Stomach (tissue), 9 donors: ENCODE data around the gene MED12L. TPM values are rescaled to one million over a fixed set of nuclear protein-coding genes. Genes with fewer than 3 reads are reported as not detected.
A peak's percentile ranks its signal among the peaks of the same experiment; 100 is the strongest.

Experiments used
- DNase-seq, 2 donors: peaks; one replicate each; pipeline versions ENCODE4 v3.0.0 to v3.0.0-alpha.2; 2013 to 2019
- H3K27ac ChIP-seq, 5 donors: fragments of 200-600 bp in 4 of 5; sonication (generic) in 4 of 5; one replicate each; pipeline ENCODE4 v1.5.1; 2013 to 2019; ENCODE audit warnings: mild to moderate bottlenecking in 1 of 5, moderate library complexity in 1 of 5
- H3K27me3 ChIP-seq, 3 donors: fragments of 200-600 bp; sonication (generic); one replicate each; pipeline ENCODE4 v1.5.1; 2017 to 2019; ENCODE audit warnings: mixed run types in 1 of 3
- H3K36me3 ChIP-seq, 4 donors: fragments of 200-600 bp; sonication (generic); 1 replicate in 3 of 4; 2 replicates in 1 of 4; pipeline ENCODE4 v1.5.1; 2016 to 2019
- H3K4me1 ChIP-seq, 4 donors: fragments of 200-600 bp; sonication (generic); one replicate each; pipeline ENCODE4 v1.5.1; 2016 to 2019
- H3K4me3 ChIP-seq, 4 donors: fragments of 200-600 bp; sonication (generic) in 3 of 4; one replicate each; pipeline ENCODE4 v1.5.1; 2016 to 2019; ENCODE audit warnings: mild to moderate bottlenecking in 1 of 4
- H3K9me3 ChIP-seq, 4 donors: fragments of 200-600 bp; sonication (generic); one replicate each; pipeline ENCODE4 v1.5.1; 2016 to 2019
- EP300 ChIP-seq: sonication (generic); formaldehyde crosslinking; IDR thresholded peaks from one replicate; pipeline ENCODE4 v1.6.1; 2017; ENCODE audit warnings: antibody characterized with exemption
- POLR2A ChIP-seq, 4 donors: fragments of 450-650 bp; IDR thresholded peaks; one replicate each; pipeline ENCODE4 v1.6.1; 2016; ENCODE audit warnings: antibody characterized with exemption in 4 of 4, control low read depth in 2 of 4, mild to moderate bottlenecking in 1 of 4, moderate library complexity in 1 of 4
- POLR2AphosphoS5 ChIP-seq, 3 donors: sonication (generic); formaldehyde crosslinking; IDR thresholded peaks; one replicate each; pipeline ENCODE4 v1.6.1; 2016; ENCODE audit warnings: antibody characterized with exemption in 3 of 3
- WGBS, 5 donors: extraction: QIAGEN DNeasy Blood & Tissue Kit in 3 of 5; methylation state at CpG; one replicate each; pipeline versions ENCODE4 v1.1.5 to v1.1.7; 2013 to 2018; 5-methylcytosine and 5-hydroxymethylcytosine counted together
- intact Hi-C: fragments of 100-400 bp; cut with DNase I; formaldehyde crosslinking; loops from one replicate; pipeline ENCODE4 v1.15.1; 2023; ENCODE audit warnings: low total_unique reads
- polyA plus RNA-seq, 3 donors: library from polyadenylated mRNA; stranded (reverse); fragments of 200-250 nt; gene quantifications; one replicate each; pipeline ENCODE4 v1.2.3, GENCODE V29; 2013
- total RNA-seq, 5 donors: library from RNA; depleted of rRNA; stranded (reverse); fragments of >200 nt; gene quantifications; one replicate each; pipeline versions ENCODE4 v1.1.0 to v1.2.3, GENCODE V29; 2014 to 2016
- TF ChIP-seq, protein P1 (sequence below), 7 experiments: fragments of 450-650 bp in 4 of 7; fragments of 200-600 bp in 3 of 7; sonication (generic) in 3 of 7; IDR thresholded peaks; one replicate each; pipeline ENCODE4 v1.5.1; 2016 to 2019; ENCODE audit warnings: antibody characterized with exemption in 7 of 7, control low read depth in 2 of 7, mild to moderate bottlenecking in 1 of 7
- donor health status: healthy with polysubstance abuse.
- donor health status: Bipolar disorder and iron deficiency.
- donor health status: healthy.

MED12L gene
- total and polyA plus RNA-seq, 8 donors, result 0.06 to 2.9 (median 0.36) TPM; not detected in 2

DNA sequence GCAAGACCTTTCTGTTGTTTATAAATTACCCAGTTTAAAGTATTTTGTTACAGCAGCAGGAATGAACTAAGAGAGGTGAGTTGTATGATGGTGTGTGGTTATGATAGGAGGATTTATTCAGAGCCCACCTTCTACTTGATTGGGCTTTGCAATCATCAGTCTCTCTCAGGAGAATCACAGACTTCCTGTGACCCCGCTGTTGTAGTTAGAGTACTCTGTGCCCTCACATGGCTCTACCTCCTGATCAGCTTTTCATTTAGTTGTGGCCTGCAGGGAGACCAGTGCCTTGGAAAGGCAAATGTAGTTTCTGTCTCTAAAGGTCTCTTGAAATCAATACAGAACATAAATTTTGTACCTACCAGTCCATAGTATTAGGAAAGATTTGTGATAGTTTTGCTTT lies 200.5 kb downstream of the MED12L start:
- H3K9me3 ChIP-seq, result no peaks in the 10 kb centered on the region
- H3K27ac ChIP-seq, result no peak overlapping the region
- H3K27me3 ChIP-seq, result no peaks in the 10 kb centered on the region
- peaks cover 0 to 25% (median 13%) of the 10 kb centered on the region in 4 donors for H3K4me1 ChIP-seq
- TF ChIP-seq EP300 (no peak), POLR2AphosphoS5 (IDR thresholded peaks at IDR 0.05) (no peak), POLR2A (IDR thresholded peaks at IDR 0.05) (no peak)
- TF ChIP-seq, protein P1, sequence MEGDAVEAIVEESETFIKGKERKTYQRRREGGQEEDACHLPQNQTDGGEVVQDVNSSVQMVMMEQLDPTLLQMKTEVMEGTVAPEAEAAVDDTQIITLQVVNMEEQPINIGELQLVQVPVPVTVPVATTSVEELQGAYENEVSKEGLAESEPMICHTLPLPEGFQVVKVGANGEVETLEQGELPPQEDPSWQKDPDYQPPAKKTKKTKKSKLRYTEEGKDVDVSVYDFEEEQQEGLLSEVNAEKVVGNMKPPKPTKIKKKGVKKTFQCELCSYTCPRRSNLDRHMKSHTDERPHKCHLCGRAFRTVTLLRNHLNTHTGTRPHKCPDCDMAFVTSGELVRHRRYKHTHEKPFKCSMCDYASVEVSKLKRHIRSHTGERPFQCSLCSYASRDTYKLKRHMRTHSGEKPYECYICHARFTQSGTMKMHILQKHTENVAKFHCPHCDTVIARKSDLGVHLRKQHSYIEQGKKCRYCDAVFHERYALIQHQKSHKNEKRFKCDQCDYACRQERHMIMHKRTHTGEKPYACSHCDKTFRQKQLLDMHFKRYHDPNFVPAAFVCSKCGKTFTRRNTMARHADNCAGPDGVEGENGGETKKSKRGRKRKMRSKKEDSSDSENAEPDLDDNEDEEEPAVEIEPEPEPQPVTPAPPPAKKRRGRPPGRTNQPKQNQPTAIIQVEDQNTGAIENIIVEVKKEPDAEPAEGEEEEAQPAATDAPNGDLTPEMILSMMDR (IDR thresholded peaks at IDR 0.05), result no peak
- 69 to 88% (median 72%) methylated on average over 1 of the region's 1 CpG for WGBS, 5 donors
- H3K4me3 ChIP-seq, result no peak overlapping the region
- intact Hi-C loops, result loop anchor here (5.0 kb wide), 1 partner anchor 114 kb away; no protein-coding TSS in a partner anchor
- no peaks in the 10 kb centered on the region for H3K36me3 ChIP-seq
- DNase-seq, result no peak

- no peak overlapping the region for H3K4me3 ChIP-seq
- WGBS, 5 donors, result 13 to 55% (median 45%) methylated on average over 3 of the region's 3 CpGs
- TF ChIP-seq POLR2AphosphoS5 (IDR thresholded peaks at IDR 0.05), result no peak
- TF ChIP-seq, protein P1 (IDR thresholded peaks at IDR 0.05), result no peak
- TF ChIP-seq EP300, result no peak
- TF ChIP-seq POLR2A (IDR thresholded peaks at IDR 0.05), result no peak
- intact Hi-C loops, result loop anchor here (5.0 kb wide), 1 partner anchor 117 kb away; no protein-coding TSS in a partner anchor
- no peaks in the 10 kb centered on the region for H3K27me3 ChIP-seq
- H3K27ac ChIP-seq, result no peak overlapping the region
- no peaks in the 10 kb centered on the region for H3K36me3 ChIP-seq
- H3K4me1 ChIP-seq, result peaks cover 0 to 4% (median 3%) of the 10 kb centered on the region in 4 donors
- H3K9me3 ChIP-seq, result no peaks in the 10 kb centered on the region
- no peak for DNase-seq
Measured at GRCh38 chr3:151289445-151289844, 204.0 kb downstream of the MED12L start.

DNA sequence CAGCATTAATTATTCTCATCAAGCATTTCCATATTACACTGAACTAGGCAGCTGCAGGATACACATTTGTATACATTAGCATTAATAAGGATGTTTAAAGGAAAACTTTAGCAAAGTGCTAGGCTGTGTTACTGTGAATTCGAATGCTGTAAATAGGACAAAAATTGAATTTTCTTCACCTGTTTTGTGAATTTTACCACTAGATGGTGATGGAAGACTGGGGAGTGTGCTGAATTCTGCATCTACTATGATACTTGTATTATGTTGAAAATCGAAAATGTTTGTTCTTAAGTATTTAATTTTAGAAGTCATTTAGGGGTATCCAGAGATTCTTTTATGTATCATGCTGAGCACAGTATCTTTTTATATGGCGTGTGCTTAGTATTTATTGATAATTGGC lies 205.2 kb downstream of the MED12L start:
- TF ChIP-seq POLR2A (IDR thresholded peaks at IDR 0.05), result no peak
- TF ChIP-seq, protein P1 (IDR thresholded peaks at IDR 0.05), result peak in 2 of 7 experiments; percentile 6 to 22
- no peak for TF ChIP-seq POLR2AphosphoS5 (IDR thresholded peaks at IDR 0.05)
- peak in 1 of 2 donors; percentile 47 for DNase-seq
- Histone ChIP-seq H3K4me1 (no peaks in the 10 kb centered on the region), H3K27me3 (no peaks in the 10 kb centered on the region), H3K4me3 (no peak overlapping the region), H3K36me3 (no peaks in the 10 kb centered on the region), H3K27ac (no peak overlapping the region), H3K9me3 (no peaks in the 10 kb centered on the region)
- 43 to 50% (median 47%) methylated on average over 3 of the region's 3 CpGs for WGBS, 5 donors
- intact Hi-C loops, result no loop called here

DNA sequence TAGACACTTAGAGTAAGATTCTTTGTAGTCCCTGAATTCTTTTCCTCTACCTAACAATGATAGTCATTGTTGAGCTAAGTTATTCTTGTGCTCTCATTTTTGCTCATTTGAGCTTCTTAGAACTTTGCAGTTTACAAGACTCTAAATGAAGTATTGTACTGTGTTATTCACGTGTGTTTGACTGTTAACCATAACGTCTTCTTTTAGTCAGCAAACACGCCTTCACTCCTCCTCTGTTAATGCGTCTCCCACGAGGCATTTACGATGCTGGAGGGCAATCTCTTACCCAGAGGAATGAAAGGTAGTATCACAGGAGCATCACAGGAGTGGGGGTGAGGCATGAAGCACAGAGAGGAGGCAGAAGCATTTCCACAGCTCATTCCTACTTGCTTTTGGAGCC lies 207.7 kb downstream of the MED12L start:
- TF ChIP-seq, protein P1 (IDR thresholded peaks at IDR 0.05), result no peak
- TF ChIP-seq EP300 (no peak), POLR2A (IDR thresholded peaks at IDR 0.05) (no peak), POLR2AphosphoS5 (IDR thresholded peaks at IDR 0.05) (no peak)
- DNase-seq, result no peak
- Histone ChIP-seq H3K27me3 (no peaks in the 10 kb centered on the region), H3K36me3 (no peaks in the 10 kb centered on the region), H3K27ac (no peak overlapping the region), H3K4me1 (no peaks in the 10 kb centered on the region), H3K4me3 (no peak overlapping the region), H3K9me3 (no peaks in the 10 kb centered on the region)
- intact Hi-C loops, result no loop called here
- 56 to 87% (median 70%) methylated on average over 6 of the region's 6 CpGs for WGBS, 5 donors
